LNCaP clone FGC (cell line): ENCODE results near the gene UQCR10.

ENCODE experiments used
- DNase-seq: peaks from one replicate; pipeline ENCODE4 v3.0.0-alpha.2; 2011; ENCODE audit warnings: low read depth
- H3K4me3 ChIP-seq: 2 replicates; pipeline ENCODE4 v1.5.1; 2011; ENCODE audit warnings: mild to moderate bottlenecking, low read depth, low read length, control low read depth
- TF ChIP-seq, protein P1 (sequence below): IDR thresholded peaks from 2 replicates; pipeline ENCODE4 v1.5.1; 2012; ENCODE audit warnings: mild to moderate bottlenecking; ENCODE audit not compliant: control insufficient read depth, insufficient read depth; ENCODE audit errors: extremely low read depth

UQCR10 gene

DNA sequence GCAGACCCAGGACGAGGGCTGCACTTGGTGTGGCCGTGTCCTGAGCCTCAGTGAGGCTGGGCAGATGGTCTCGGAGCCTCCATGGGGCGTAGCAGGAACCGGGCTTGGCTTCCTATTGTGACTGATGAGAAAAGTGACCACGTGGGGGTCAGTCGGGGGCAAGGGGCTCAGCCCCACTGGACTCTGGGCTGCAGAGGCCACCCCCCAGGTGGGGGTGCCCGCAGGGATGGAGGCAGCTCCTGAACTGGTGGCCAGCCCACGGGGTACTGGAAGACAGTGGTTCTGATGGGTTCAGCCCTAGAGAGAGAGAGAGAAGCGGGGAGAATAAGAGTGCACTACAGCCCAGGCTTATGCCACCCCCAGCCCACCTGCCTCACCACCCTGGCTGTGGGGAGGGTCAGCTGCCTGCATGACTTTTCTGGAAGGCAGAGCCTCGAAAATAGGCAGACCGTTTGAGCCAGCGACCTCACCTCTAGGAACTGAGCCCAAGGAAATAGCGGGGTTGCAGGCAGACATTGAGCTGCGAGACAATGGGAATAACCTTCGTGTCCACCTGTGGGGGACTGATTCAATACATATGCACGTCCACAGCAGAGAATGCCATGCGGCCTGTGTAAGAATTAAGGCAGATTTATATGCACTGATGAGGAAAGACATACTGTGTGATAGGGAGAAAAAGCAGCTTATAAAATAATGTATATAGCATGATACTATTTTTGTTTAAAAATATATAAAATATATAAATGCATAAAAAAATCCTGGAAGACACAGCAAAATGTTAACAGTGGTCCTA, 35.9 kb upstream of the UQCR10 start:
- no peak overlapping the region for H3K4me3 ChIP-seq
- DNase-seq: no peak
- TF ChIP-seq, protein P1, sequence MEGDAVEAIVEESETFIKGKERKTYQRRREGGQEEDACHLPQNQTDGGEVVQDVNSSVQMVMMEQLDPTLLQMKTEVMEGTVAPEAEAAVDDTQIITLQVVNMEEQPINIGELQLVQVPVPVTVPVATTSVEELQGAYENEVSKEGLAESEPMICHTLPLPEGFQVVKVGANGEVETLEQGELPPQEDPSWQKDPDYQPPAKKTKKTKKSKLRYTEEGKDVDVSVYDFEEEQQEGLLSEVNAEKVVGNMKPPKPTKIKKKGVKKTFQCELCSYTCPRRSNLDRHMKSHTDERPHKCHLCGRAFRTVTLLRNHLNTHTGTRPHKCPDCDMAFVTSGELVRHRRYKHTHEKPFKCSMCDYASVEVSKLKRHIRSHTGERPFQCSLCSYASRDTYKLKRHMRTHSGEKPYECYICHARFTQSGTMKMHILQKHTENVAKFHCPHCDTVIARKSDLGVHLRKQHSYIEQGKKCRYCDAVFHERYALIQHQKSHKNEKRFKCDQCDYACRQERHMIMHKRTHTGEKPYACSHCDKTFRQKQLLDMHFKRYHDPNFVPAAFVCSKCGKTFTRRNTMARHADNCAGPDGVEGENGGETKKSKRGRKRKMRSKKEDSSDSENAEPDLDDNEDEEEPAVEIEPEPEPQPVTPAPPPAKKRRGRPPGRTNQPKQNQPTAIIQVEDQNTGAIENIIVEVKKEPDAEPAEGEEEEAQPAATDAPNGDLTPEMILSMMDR: no peak

DNA sequence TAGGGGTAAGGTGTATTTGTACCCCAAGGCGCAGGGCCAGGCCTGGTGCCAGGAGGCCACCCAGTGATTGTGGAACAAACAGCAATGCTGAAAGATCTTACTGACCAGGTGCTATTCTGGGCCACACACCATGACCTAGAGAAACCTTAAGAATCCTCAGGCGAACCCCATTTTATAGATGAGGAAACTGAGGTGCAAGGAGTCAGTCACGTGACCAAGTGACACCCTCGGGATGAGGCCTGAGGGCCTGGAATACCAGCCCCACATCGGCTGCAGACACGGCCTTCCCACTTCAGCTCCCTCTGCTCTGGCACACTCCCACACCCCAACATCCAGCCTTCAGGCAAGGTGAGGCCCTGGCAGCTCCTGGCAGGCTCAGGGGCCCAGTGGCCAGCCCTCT, 34.3 kb upstream of the UQCR10 start:
- H3K4me3 ChIP-seq: no peak overlapping the region
- TF ChIP-seq, protein P1: no peak
- no peak for DNase-seq

DNA sequence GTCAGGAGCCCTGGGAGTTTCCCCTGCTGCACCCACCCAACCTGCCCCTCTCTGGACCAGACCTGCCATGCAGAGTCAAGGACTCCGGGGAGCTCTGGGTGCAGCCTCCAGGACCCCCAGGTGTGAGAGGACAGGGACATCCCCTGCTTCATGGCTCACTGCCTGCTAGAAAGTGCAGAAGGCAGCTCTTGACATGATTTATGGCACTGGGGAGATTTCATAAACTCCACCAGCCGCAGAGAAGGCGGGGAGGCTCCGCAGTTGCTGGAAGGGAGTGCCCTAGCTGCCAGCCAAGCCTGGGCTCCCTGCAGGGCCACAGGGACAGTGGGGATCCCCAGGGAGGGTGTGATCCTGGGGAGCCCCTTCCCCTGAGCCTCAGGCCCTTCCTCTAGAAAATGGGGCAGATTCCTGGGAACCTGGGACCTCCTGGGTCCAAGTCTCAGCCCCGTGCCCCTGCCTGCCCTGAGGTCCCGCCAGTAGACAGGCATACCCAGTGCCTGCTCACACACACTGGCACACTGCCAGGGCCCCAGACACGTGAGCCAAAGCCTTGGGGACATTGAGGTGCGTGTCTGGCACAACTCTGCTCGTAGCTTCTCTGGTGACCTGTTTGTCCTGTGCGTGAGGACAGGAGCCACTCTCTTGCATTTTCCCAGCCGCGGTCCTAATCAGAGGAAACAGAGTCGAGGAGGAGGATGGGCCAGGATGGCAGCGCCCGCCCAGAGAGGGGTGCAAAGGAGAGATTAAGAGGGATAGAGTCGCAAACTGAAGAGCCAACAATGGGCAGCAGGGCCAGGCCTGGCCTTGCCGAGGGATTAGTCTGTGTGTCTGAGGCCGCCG, 33.6 kb upstream of the UQCR10 start:
- DNase-seq: no peak

DNA sequence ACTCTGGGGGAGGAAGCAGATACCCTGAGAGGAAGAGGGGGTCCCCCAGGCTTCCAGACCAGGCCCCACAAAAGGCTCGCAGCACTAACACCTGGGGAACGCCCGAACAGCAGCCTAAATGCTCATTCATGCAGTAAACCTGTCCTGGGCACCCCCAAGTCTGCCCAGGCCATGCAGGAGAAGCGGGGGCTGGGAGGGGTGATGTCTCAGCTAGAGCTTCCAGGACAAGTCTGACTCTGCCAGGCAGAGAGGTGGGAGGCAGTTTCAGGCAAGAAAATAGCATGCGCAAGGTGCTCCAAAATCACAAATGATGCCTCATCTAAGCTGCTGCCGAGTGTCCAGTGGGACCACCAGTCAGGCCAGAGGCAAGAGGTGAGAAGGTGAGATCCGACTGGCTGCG, 32.8 kb upstream of the UQCR10 start:
- no peak overlapping the region for H3K4me3 ChIP-seq
- no peak for DNase-seq
- TF ChIP-seq, protein P1: no peak

More for the DNA sequence above, 33.6 kb upstream of the UQCR10 start:
- no peak overlapping the region for H3K4me3 ChIP-seq
- TF ChIP-seq, protein P1: no peak

DNA sequence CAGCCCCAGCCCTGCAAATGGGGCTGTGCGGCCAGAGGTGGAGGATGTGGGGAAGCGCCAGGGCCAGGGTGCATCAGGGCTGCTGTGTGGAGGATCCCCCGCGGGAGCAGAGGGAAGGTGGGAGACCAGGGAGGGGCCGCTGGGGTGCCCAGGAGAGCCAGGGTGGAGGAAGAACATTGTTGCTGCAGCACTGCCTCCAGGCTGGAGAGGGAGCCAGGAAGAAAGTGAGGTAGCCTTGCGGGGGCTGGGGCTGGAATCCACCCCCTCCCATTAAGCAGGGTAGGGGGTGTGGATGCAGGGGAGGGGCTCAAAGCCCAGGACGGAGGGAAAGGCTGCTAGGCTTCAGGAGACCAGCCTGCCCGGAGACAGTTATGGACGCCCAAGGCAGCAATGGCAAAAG, 32.3 kb upstream of the UQCR10 start:
- TF ChIP-seq, protein P1: no peak
- no peak for DNase-seq
- no peak overlapping the region for H3K4me3 ChIP-seq

DNA sequence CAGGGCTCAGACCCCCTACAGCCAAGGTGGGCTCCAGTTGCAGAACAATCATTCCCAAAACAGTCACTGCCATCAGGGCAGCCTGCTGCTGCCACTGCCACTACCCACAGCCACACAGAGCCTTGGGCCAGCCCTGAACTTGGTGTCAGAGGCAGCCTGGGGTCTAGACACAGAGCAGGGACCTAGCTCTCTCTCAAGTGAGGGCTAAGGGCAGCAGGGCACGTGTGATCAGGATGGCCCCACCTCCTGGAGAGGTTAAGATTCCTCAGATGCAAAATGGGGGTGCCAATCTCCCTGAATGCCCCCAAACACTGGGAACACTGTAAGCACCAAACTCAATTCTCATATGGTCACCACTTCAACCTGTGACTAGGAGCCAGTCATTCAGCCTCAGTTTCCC, 31.8 kb upstream of the UQCR10 start:
- H3K4me3 ChIP-seq: no peak overlapping the region
- TF ChIP-seq, protein P1: no peak
- DNase-seq: no peak
